Suppressor macrophage treated with lipopolysaccharide for 1 hour (primary cell): ENCODE results near the gene ACSL1.

Experiments used
- DNase-seq, 3 donors: peaks; one replicate each; pipeline ENCODE4 v3.0.0-alpha.2; 2020 to 2022

The ACSL1 gene

DNA sequence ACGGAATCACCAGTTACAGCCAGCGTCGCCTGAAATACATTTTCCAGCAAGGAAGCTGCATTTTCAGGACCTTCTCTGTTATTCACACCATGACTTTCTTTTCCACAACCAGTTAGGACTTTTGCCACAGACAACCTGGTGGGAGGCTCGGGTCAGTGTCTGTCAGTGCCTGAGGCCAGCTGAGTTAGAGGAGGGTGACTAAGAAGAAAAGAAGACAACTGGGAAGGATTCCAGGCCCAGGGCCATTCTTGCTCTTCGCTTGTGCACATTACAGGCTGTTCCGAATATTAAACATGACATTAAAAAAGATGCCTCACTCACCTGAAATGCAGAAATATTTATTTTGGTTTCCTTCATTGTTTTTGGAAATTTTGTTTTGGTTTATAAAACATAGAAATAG is 70.5 kb downstream of the ACSL1 start:
- no peak for DNase-seq

DNA sequence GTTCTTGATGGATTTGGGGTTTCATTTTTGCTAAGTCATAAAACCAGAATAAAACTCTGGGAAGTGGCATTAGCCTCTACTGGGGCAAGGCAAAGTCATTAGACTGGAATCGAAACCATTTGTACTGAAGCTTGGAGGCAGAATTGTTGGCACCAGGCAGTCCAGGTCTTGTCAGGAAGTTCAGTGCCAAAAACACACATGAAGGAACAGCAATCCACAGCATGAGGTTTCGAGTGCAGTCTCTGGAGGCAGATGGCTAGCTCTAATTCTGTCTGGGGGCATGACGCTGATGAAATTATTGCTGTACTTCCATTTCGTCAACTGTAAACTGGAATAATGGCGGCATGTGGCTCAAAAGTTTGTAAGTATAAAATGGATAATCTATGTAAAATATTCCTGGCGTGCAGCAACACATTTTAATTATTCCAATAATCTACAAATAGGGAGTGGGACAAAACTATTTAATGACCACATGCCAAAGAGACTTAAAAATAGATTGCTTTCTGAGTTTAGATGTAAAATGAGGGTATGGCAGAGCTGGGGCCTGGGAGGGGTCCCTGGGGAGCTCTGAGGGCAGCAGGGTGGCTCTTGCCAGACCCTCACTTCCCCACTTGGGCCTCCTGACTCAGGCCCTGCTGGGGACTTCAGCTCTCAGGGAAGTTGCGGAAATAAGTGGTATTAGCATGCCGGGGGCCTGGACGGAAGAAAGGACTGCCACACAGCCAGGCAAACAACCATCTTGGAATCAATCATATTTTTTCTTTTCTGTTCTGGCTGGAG is 73.1 kb downstream of the ACSL1 start:
- peak in 1 of 3 donors; percentile 22 for DNase-seq

DNA sequence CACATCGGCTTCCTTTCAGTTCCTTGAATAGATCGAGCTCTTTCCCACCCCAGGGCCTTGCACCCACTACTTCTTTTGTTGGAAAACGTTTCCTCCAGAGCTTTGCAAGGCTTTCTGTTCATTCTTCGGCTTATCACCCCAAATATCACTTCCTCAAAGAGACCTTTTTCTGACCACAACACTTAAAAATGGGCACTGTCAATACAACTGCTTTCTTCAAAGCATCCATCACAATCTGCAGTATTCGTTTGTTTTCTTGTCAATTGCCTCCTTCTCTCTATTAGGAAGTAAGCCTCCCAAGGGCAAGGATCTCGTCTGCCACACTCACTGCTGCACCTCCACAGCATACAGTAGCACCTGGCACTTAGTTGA is 74.2 kb downstream of the ACSL1 start:
- no peak for DNase-seq

DNA sequence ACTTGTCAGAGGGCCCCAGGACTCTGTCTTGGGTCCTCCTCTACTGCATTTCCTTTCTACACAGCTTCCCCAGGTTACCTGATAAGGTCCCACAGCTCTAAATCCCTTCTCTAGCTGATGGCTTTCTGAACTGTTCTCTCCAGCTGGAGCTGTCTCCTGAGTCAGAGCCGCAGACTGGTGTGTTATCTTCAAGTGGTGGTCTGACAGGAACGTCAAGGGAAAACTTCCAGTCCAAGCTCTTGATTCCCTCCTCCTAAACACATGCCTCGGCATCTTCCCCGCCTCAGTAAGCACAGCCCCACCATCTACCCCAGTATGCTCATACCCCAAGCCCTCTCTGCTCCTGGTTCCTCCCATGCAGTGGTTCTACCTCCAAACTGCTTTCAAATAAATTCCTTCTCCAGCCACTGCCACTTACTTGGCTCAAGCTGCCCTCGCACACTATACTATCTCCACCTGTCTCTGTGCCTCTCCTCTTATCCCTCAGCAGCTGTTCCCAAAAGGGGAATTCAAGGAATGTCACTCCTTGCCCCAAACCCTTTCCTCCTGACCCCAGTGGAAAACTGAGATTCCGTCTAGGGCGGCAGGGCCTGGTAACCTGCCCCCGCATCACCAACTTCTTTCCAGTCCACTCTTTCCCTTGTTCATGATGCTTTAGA is 74.7 kb downstream of the ACSL1 start:
- peak in 1 of 3 donors; percentile 28 for DNase-seq

DNA sequence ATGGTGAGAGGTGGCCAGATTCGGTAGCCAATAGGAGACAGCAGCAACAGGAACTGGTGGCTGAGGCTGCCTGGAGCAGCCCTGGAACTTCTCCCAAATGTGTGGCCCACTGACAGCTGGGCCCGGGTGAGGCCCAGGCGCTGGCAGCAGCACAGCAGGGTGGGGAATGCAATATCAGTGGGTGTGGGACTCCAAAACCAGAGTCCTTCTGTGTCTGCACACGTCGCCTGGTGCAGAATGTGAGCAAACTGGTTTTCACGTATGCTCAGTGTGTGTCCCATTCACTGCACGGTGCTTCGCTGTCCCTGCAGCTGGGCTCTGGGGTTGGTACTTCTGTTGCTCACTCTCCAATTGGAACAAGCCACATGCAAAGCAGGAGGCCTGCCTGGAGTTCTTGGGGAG is 77.5 kb downstream of the ACSL1 start:
- peak in 1 of 3 donors; percentile 44 for DNase-seq

DNA sequence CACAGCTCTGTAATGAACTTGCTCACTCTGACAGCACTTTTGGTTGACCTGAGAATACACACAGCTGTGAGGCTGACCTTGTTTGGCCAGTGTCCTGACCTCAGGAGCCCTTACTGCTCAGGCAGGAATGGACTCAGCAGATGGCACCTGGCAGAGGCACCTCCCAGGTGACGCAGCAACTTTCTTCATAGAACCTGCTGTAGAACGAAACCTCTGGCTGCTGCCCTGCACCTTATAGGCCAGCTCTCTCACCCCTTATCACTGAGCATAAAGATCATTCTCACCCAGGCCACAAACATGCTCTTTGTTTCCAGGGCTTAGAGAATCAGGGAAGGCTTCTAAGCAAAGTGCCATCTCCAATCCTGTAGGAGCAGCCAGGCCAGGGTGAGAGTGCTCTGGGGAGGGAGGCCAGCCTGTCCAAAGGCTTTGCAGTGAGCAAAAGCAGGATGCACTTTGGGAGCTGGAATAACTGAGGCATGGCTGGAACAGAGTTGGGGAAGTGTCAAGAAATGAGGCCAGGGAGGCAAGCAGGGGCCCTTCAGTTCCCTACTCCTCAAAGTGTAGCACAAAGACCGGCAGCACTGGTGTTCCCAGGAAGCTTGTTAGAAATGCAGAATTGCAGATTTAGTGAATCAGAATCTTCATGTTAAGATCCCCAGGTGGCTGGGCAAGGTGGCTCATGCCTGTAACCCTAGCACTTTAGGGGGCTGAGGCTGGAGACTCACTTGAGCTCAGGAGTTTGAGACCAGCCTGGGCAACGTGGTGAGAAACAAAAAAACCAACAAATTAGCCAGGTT is 78.5 kb downstream of the ACSL1 start:
- peak in 2 of 3 donors; percentile 37 to 48 for DNase-seq

DNA sequence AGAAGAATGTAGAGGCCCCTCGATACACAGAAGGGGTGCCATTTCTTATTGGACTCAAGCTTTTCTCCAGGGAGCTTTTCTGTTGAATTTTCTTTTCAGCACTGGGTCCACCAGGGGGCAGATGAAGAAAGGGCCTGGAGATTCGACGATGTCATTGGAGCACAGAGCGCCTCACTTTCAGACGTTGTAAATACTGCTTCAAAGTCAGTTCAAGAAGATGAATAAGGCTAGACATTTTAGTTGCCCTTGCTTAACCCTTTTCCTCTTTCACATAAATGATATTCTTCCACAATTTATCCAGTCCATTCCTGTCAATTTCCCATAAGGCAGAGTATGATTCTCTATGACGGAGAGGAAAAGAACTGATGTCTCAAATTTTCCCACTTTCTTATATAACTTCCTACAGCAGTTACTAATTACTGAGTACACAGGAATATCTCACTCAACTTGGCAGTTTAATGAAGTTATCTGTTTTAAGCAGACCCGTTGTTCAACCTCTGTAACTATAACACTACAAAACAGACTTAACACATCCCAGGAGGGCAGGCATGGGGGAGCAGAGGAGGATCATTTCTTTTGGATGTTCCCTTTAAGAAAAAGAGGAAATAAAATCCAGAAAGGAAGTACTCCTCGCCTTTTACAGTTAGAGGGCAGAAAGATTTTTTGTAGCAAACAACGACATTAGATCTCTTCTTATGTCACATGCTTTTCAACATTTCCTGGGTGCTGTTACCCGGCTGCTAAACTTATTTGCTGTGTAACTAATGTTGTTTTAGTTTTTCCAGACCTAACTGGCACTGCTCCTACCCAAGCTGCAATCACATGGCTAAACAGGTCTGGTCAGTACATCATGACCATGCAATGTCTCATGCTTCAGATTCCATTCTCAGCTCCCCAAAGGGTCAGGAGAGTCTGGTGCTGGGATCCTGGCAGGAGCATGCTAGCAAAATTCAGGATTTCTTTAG is 79.7 kb downstream of the ACSL1 start:
- peak; percentile 71 to 77 (median 73) for DNase-seq

DNA sequence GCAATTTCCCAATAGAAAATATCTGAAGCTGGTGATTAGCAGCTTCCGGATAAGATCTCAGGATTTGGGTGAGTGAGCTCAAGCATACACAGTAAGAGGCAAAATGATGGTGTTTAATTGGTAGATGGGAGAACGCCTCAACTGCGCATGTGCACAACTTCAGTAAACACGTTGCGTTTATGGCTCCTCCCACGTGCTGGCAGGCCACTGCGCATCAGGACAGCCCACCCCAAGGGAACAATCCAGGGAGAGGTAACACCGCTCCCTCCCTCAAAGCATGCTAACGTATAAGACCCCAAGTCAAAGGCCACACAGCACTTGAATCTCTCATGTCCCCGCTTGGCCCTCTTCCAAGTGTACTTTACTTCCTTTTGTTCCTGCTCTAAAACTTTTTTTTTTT is 81.5 kb downstream of the ACSL1 start:
- DNase-seq: peak in 2 of 3 donors; percentile 42 to 56

DNA sequence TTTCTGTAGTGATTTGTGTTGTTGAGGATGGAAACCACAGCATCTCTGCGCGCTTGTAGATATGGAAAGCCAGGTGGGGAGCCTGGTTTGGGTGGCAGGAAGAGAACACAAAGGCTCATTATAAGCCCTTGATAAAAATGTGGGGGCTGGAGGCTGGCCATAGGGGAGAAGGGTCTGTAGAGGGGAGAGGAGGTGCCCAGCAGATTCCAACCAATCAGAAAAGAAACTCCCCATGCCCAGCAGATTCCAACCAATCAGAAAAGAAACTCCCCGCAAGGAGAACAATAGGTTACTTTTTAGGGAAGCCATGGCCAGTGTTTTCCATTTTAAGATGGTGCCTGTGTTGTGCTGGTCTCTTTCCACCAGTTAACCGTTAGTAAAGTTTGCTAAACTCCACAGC is 82.1 kb downstream of the ACSL1 start:
- DNase-seq: peak in 2 of 3 donors; percentile 46 to 67

DNA sequence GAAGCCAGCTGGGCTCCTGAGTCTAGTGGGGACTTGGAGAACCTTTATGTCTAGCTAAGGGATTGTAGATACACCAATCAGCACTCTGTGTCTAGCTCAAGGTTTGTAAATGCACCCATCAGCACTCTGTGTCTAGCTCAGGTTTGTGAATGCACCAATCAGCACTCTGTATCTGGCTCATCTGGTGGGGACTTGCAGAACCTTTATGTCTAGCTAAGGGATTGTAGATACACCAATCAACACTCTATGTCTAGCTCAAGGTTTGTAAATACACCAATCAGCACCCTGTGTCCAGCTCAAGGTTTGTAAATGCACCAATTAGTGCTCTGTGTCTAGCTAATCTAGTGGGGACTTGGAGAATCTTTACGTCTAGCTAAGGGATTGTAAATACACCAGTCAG is 84.1 kb downstream of the ACSL1 start:
- peak in 2 of 3 donors; percentile 48 to 58 for DNase-seq

DNA sequence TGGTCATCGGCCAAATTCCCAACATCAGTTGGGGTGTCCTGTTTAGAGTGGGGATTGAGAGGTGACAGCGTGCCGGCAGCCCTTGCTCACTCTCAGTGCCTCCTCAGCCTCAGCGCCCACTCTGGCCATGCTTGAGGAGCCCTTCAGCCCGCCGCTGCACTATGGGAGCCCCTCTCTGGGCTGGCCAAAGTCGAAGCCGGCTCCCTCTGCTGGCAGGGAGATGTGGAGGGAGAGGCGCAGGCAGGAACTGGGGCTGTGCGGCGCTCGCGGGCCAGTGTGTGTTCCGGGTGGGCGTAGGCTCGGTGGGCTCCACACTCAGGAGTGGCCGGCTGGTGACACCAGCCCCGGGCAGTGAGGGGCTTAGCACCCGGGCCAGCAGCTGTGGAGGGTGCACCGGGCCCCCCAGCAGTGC is 84.8 kb downstream of the ACSL1 start:
- DNase-seq: peak; percentile 39 to 54 (median 53)

DNA sequence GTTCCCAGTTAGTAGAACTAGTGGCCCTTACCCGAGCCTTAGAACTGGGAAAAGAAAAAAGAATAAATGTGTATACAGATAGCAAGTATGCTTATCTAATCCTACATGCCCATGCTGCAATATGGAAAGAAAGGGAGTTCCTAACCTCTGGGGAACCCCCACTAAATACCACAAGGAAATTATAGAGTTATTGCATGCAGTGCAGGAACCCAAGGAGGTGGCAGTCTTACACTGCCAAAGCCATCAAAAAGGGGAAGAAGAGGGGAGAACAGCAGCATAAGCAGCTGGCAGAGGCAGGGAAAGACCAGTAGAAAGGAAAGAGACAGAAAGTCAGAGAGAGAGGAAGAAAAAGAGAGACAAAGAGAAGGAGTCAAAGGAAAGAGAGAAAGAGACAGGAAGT is 86.2 kb downstream of the ACSL1 start:
- peak; percentile 60 to 77 (median 70) for DNase-seq

DNA sequence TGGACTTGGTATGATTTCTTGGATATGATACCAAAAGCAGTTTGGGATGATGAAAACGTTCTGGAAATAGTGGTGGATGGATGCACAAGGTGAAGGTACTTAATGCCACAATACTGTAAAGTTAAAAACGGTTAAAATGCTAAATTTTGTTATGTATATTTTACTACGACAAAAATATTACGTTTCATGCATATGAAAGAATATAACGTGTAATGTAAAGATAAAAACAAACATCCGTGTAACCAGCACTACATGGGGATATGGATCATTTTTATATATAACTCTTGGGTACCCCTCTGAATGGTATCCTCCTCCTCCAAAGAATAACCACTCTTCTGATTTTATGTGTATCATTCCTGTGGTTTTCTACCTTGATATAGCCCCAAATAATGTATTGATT is 91.0 kb downstream of the ACSL1 start:
- DNase-seq: peak in 1 of 3 donors; percentile 50

DNA sequence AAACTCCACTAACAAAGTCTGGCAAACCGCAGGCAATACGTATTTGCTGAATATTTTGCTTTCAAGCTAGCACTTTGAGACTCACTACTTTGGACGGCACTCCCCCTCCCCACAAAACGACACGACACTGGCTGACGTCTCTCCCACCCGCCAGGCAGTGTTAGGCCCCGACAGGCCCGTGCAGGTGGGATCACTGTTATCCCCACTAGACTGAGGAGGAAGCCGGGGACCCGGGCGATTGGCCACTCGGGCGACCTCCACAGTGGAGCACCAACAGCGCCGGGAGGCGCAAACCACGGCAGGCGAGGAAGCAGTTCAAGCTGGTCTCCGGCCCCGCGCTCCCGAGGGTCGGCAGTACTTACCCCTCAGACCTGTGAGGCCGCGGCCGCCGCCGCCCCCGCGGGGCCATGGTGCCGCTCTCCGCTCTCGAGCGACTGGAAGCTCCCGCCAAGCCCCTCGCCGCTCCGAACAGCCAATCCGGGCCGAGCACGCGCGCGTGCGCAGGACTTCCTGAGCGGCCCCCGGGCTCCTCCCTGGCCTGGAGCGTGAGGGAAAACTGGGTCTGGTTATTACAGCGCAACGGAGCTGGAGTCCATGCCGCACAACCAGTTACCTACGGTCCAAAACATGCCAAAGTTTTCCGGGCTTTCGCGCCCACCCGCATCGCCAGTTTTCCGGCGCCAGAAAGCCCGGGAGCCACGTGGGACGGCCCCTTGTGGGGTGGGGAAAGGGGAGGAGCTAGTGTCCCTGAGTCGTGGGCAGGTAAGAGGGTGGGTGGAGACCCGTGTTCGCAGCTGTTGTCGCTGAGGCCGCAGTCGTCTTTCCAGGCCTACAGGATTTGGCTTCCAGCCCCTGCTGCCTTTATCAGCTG is 91.9 kb downstream of the ACSL1 start, which contains the start of gene CENPU:
Gene CENPU, minus strand, starts transcription at position 443 of the 871 bp plus-strand sequence. Its CDS starts 34 bp downstream, at position 409.
- peak; percentile 95 to 97 (median 96) for DNase-seq

DNA sequence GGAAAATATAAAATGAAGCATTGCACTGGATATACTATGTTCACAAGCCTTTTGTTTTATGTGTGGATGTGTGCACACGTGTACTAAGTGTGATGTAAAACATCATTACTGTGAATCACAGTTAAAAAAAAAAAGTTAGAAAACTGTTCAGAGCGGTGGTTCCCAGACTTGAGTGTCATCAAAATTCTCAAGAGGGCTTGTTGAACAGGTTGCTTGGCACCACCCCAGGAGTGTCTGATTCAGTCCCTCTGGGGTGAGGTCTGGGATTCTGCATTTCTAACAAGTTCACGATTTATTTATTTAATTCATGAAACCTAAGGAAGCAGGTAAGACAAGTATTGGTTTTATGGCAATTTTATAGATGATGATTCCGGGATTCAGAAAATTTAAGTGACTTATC is 93.6 kb downstream of the ACSL1 start:
- DNase-seq: peak; percentile 27 to 68 (median 57)

DNA sequence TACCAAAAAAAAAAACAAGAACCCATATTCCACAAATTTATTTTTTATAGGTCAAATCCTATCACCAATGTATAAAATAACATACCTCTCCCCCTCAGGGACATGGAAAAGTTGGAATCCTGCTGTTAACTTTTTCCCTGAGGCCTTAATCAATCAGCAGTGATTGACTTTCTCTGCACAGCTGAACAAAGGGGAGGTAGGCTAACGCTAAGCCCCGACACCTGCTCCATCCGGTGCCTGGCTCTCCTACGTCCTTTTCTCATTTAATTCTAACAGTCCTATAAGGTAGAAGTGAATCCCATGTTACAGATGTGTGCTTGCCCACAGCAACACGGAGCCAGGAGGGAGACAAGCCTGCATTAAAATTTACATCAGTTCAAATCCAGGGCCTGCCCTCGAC is 94.7 kb downstream of the ACSL1 start:
- DNase-seq: no peak

DNA sequence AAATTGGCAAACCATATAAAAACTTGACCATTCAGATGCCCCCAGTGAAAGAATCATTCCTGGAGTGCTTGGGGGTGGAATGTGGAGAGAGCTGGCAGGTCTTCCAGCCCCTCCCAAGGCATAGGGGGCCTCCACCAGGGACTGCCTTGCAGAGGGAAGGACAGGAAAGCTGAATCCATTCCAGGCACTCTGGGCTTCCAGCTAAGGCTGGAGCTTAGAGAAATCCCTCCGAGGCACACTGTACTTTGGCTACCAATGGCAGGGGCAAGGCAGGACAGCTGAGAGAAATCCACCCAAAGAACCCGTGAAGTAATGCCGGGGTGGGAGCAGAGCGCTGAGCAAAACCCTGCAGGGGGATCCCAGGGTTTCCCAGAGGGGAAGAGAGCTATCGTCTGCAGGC is 95.8 kb downstream of the ACSL1 start:
- DNase-seq: no peak

DNA sequence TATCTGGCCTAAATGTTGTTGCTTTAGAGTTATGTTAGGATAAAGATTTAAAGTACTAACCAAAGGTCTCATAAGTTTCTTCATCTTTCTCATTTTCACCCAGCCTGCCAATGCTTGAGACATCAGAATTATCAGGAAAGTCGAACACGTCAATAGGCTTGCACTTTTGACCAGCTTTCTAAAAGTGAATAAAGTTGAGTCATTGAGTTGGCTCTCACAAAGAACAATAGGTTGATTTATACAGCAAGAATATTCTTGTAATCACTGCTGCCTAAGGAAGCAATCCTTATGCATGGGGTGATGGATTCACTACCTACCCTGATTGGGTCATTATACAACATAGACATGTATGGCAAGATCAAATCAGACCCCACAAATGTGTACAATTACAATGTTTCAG is 96.9 kb downstream of the ACSL1 start:
- no peak for DNase-seq

DNA sequence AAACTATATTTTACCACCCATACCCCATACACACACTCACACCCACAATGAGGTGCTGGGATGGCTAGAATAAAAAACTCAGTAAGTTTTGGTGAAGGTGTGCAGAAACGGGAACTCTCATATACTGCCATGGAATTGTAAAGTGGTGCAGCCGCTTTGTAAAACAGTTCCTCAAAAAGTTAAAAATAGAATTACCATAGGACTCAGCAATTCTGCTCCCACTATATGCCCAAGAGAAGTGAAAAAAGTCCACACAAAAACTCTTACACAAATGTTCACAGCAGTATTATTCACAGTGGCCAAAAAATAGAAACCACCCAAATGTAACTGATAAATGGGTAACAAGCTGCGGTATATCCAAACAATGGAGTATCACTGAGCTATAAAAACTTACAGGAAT is 98.3 kb downstream of the ACSL1 start:
- DNase-seq: peak in 2 of 3 donors; percentile 56 to 67

DNA sequence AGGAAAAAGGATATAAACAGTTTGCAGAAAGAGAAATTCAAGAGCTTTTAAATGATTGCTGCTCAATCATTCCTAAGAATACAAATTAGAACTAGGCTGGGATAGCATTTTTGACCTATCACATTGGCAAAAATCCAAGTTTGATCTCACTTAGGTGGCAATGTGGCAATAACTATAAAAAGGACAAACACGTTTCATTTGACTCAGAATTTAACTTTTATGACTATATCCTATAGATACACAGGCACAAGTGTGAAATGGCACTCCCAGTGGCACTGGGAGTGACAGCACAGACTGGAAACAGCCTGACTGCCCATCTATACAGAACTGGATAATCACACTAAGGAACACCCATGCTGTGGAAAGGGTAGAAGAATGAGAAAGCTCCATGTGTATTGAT is 103.0 kb downstream of the ACSL1 start:
- DNase-seq: no peak

DNA sequence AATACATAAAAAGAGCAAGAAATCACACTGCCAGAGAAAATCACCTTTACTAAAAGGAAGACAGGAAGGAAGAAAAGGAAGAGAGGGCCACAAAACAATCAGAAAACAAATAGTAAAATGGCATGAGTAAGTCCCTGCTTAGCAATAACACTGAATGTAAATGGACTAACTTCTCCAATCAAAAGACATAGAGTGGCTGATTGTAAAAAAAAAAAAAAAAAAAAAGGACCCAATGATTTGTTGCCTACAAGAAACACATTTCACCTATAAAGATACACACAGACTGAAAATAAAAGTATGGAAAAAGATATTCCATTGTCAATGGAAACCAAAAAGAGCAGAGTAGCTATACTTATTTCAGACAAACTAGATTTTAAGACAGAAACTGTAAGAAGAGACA is 104.5 kb downstream of the ACSL1 start:
- DNase-seq: no peak
